Measurements from ENCODE around the gene ORAI2. TPM values are rescaled to one million over a fixed set of nuclear protein-coding genes. Genes with fewer than 3 reads are reported as not detected.

Gene ORAI2
- polyA plus RNA-seq, 1 of the 3 experiments (the other 2 are of a cell fraction), result 85.8 TPM

DNA sequence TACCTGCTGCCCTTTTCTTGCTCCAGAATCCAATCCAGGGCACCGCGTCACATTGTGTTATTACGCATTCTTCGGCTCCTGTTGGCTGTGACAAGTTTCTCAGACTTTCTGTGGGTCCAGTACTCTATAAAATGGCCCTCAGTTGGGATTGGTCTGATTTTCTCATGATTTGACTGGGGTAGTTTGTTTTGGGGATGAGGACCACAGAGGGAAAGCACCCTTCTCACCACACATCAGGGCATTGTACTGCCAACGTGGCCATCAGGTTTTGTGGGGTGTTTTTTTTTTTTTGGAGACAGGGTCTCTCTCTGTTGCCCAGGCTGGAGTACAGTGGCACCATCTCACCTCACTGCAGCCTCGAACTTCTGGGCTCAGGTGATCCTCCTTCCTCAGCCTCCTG, 17.0 kb upstream of the ORAI2 start:
- no peaks in the 10 kb centered on the region for H3K27me3 ChIP-seq (ENCODE audit: insufficient read depth)
- no peaks in the 10 kb centered on the region for H3K9me3 ChIP-seq
- peaks cover 56 to 75% of the 10 kb centered on the region in 2 experiments for H3K36me3 ChIP-seq (replicated peaks in 1 of 2; ENCODE audit: control insufficient read depth in 1 of 2, insufficient read depth in 2 of 2, low read length in 1 of 2)
- ChIA-PET CTCF (interaction anchor here (1.3 to 2.9 kb wide), 4 partner anchors 11 to 35 kb away, joined by 3 to 24 read pairs (median 4); no protein-coding TSS in a partner anchor), POLR2A (no interaction called here)
- H3K27ac ChIP-seq (ENCODE audit: low read depth in 2 of 2, low read length in 1 of 2), result no peak overlapping the region
- no peak overlapping the region for H3K4me3 ChIP-seq (ENCODE audit: low read depth in 2 of 2, low read length in 1 of 2)
- 86% methylated on average over 6 of the region's 6 CpGs for WGBS (ENCODE audit: low lambda C conversion rate)
- H4K20me1 ChIP-seq (ENCODE audit: insufficient read depth), result peaks cover 12% of the 10 kb centered on the region
- no peak overlapping the region for H2AFZ ChIP-seq (ENCODE audit: low read depth)
- TF ChIP-seq, protein P1, sequence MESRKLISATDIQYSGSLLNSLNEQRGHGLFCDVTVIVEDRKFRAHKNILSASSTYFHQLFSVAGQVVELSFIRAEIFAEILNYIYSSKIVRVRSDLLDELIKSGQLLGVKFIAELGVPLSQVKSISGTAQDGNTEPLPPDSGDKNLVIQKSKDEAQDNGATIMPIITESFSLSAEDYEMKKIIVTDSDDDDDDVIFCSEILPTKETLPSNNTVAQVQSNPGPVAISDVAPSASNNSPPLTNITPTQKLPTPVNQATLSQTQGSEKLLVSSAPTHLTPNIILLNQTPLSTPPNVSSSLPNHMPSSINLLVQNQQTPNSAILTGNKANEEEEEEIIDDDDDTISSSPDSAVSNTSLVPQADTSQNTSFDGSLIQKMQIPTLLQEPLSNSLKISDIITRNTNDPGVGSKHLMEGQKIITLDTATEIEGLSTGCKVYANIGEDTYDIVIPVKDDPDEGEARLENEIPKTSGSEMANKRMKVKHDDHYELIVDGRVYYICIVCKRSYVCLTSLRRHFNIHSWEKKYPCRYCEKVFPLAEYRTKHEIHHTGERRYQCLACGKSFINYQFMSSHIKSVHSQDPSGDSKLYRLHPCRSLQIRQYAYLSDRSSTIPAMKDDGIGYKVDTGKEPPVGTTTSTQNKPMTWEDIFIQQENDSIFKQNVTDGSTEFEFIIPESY (IDR thresholded peaks at IDR 0.05; ENCODE audit: borderline replicate concordance, low read depth), result no peak
- TF ChIP-seq, protein P2, sequence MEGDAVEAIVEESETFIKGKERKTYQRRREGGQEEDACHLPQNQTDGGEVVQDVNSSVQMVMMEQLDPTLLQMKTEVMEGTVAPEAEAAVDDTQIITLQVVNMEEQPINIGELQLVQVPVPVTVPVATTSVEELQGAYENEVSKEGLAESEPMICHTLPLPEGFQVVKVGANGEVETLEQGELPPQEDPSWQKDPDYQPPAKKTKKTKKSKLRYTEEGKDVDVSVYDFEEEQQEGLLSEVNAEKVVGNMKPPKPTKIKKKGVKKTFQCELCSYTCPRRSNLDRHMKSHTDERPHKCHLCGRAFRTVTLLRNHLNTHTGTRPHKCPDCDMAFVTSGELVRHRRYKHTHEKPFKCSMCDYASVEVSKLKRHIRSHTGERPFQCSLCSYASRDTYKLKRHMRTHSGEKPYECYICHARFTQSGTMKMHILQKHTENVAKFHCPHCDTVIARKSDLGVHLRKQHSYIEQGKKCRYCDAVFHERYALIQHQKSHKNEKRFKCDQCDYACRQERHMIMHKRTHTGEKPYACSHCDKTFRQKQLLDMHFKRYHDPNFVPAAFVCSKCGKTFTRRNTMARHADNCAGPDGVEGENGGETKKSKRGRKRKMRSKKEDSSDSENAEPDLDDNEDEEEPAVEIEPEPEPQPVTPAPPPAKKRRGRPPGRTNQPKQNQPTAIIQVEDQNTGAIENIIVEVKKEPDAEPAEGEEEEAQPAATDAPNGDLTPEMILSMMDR (IDR thresholded peaks at IDR 0.05), result no peak
- no peak for TF ChIP-seq ELF1 (IDR thresholded peaks at IDR 0.05)
- no peak for TF ChIP-seq CHD2 (IDR thresholded peaks at IDR 0.05; ENCODE audit: low read length, partially characterized antibody)
- no peak for TF ChIP-seq RXRA (IDR thresholded peaks at IDR 0.05; ENCODE audit: borderline replicate concordance, low read depth)
- no peak for TF ChIP-seq RCOR1 (IDR thresholded peaks at IDR 0.05; ENCODE audit: low read length)
- no peak for TF ChIP-seq TAF1 (IDR thresholded peaks at IDR 0.05; ENCODE audit: borderline replicate concordance, low read depth, low read length)
- TF ChIP-seq, protein P3, sequence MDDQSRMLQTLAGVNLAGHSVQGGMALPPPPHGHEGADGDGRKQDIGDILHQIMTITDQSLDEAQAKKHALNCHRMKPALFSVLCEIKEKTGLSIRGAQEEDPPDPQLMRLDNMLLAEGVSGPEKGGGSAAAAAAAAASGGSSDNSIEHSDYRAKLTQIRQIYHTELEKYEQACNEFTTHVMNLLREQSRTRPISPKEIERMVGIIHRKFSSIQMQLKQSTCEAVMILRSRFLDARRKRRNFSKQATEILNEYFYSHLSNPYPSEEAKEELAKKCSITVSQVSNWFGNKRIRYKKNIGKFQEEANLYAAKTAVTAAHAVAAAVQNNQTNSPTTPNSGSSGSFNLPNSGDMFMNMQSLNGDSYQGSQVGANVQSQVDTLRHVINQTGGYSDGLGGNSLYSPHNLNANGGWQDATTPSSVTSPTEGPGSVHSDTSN (IDR thresholded peaks at IDR 0.05), result no peak
- no peak for TF ChIP-seq GABPA (IDR thresholded peaks at IDR 0.05; ENCODE audit: low read depth)
- no peak for TF ChIP-seq POLR2AphosphoS5 (IDR thresholded peaks at IDR 0.05; ENCODE audit: low read depth, low read length)
- TF ChIP-seq FOSL2 (IDR thresholded peaks at IDR 0.05; ENCODE audit: borderline replicate concordance, low read depth), result no peak
- TF ChIP-seq, protein P4, sequence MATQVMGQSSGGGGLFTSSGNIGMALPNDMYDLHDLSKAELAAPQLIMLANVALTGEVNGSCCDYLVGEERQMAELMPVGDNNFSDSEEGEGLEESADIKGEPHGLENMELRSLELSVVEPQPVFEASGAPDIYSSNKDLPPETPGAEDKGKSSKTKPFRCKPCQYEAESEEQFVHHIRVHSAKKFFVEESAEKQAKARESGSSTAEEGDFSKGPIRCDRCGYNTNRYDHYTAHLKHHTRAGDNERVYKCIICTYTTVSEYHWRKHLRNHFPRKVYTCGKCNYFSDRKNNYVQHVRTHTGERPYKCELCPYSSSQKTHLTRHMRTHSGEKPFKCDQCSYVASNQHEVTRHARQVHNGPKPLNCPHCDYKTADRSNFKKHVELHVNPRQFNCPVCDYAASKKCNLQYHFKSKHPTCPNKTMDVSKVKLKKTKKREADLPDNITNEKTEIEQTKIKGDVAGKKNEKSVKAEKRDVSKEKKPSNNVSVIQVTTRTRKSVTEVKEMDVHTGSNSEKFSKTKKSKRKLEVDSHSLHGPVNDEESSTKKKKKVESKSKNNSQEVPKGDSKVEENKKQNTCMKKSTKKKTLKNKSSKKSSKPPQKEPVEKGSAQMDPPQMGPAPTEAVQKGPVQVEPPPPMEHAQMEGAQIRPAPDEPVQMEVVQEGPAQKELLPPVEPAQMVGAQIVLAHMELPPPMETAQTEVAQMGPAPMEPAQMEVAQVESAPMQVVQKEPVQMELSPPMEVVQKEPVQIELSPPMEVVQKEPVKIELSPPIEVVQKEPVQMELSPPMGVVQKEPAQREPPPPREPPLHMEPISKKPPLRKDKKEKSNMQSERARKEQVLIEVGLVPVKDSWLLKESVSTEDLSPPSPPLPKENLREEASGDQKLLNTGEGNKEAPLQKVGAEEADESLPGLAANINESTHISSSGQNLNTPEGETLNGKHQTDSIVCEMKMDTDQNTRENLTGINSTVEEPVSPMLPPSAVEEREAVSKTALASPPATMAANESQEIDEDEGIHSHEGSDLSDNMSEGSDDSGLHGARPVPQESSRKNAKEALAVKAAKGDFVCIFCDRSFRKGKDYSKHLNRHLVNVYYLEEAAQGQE (IDR thresholded peaks at IDR 0.05; ENCODE audit: low read depth, low read length), result no peak
- H3K79me2 ChIP-seq (ENCODE audit: insufficient read depth), result peaks cover 36% of the 10 kb centered on the region
- peaks cover 0 to 5% of the 10 kb centered on the region in 2 experiments; a peak in 1 of 4 replicates for H3K4me1 ChIP-seq (ENCODE audit: control insufficient read depth in 1 of 2, insufficient read depth in 2 of 2, low read depth in 1 of 2, low read length in 1 of 2)
- no peak overlapping the region for H3K4me2 ChIP-seq
- no peaks in the 10 kb centered on the region for H3F3A ChIP-seq (replicated peaks; ENCODE audit: insufficient read depth)
- H3K9me2 ChIP-seq, result no peaks in the 10 kb centered on the region
- no peak overlapping the region for H3K9ac ChIP-seq
- no peak for DNase-seq

Data from SK-N-SH (cell line).